K562 (cell line): ENCODE measurements around the gene CUEDC2. TPM values are rescaled to one million over a fixed set of nuclear protein-coding genes. Genes with fewer than 3 reads are reported as not detected.

ENCODE experiments used
- ATF6 ChIP-seq: sonication (generic); formaldehyde crosslinking; IDR thresholded peaks from 2 replicates; pipeline ENCODE4 v1.4.0; 2020; ENCODE audit warnings: mild to moderate bottlenecking, missing genetic modification reagents
- CBFB ChIP-seq: sonication (generic); formaldehyde crosslinking; IDR thresholded peaks from 2 replicates; pipeline ENCODE4 v1.4.0; 2020; ENCODE audit warnings: mild to moderate bottlenecking, missing genetic modification reagents
- KLF6 ChIP-seq: fragments of 250-450 bp; sonication (Bioruptor Pico); IDR thresholded peaks from 2 replicates; pipeline ENCODE4 v1.4.0; 2020; ENCODE audit warnings: mild to moderate bottlenecking, moderate library complexity, borderline replicate concordance
- RNF219 ChIP-seq: fragments of 250-450 bp; sonication (Bioruptor Pico); IDR thresholded peaks from 2 replicates; pipeline ENCODE4 v1.5.0; 2022; ENCODE audit warnings: mild to moderate bottlenecking
- SOX6 ChIP-seq: fragments of 450-650 bp; IDR thresholded peaks from 2 replicates; pipeline ENCODE4 v1.6.1; 2014; ENCODE audit warnings: mild to moderate bottlenecking
- SPI1 ChIP-seq: IDR thresholded peaks from 2 replicates; pipeline ENCODE4 v1.6.1; 2011; ENCODE audit warnings: low read depth, low read length, control low read depth, borderline replicate concordance
- SREBF2 ChIP-seq: sonication (generic); formaldehyde crosslinking; IDR thresholded peaks from 2 replicates; pipeline ENCODE4 v1.4.0; 2020; ENCODE audit warnings: mild to moderate bottlenecking, missing genetic modification reagents
- THAP12 ChIP-seq: fragments of 250-450 bp; sonication (Bioruptor Pico); IDR thresholded peaks from 2 replicates; pipeline ENCODE4 v1.9.0; 2021; ENCODE audit warnings: mild to moderate bottlenecking, inconsistent platforms
- ZNF165 ChIP-seq: fragments of 250-450 bp; sonication (Bioruptor Pico); IDR thresholded peaks from 2 replicates; pipeline ENCODE4 v1.4.0; 2020; ENCODE audit warnings: borderline replicate concordance
- ZNF347 ChIP-seq: fragments of 450-650 bp; formaldehyde crosslinking; IDR thresholded peaks from 2 replicates; pipeline ENCODE4 v1.4.0; 2020; ENCODE audit warnings: low read depth, mild to moderate bottlenecking, moderate library complexity
- ZNF445 ChIP-seq: fragments of 250-450 bp; sonication (Bioruptor Pico); IDR thresholded peaks from 2 replicates; pipeline ENCODE4 v1.4.0; 2020; ENCODE audit warnings: low read depth, mild to moderate bottlenecking, moderate library complexity
- ZNF644 ChIP-seq: fragments of 200-800 bp; sonication (Bioruptor generic); IDR thresholded peaks from 2 replicates; pipeline ENCODE4 v1.6.1; 2016; ENCODE audit warnings: low read depth, missing genetic modification characterization, missing compliant biosample characterization
- polyA plus RNA-seq, 8 experiments: library from polyadenylated mRNA; depleted of rRNA in 4 of 8; stranded (reverse) in 5 of 8; unstranded in 3 of 8; fragments of >200 nt; fragmentation: Nextera tagmentation in 2 of 8; fragmentation: Illumina TruSeq in 1 of 8; extraction: Ambion mirVana in 2 of 8; extraction: Trizol in 1 of 8; gene quantifications; 2 replicates each; pipeline versions ENCODE4 v1.2.1 to v1.2.3, GENCODE V29; 2011 to 2014; ENCODE audit warnings: inconsistent platforms in 1 of 8, missing spikeins in 1 of 8
- total RNA-seq, 7 experiments: library from RNA; depleted of rRNA in 6 of 7; stranded (reverse); fragments of >200 nt in 6 of 7; fragmentation: Illumina TruSeq in 2 of 7; extraction: Trizol in 2 of 7; gene quantifications; 2 replicates each; pipeline versions ENCODE4 v1.2.1 to v1.2.3, GENCODE V29; 2011 to 2021; ENCODE audit warnings: low replicate concordance in 1 of 7
- TF ChIP-seq, protein P1 (sequence below), 2 experiments: fragments of 450-650 bp; IDR thresholded peaks; 2 replicates each; pipeline ENCODE4 v1.6.1; 2018; ENCODE audit warnings: mild to moderate bottlenecking in 2 of 2, low read depth in 1 of 2; ENCODE audit not compliant: partially characterized antibody in 2 of 2
- TF ChIP-seq, protein P2 (sequence below): fragments of 450-650 bp; IDR thresholded peaks from 2 replicates; pipeline ENCODE4 v1.6.1; 2016; ENCODE audit warnings: borderline replicate concordance

CUEDC2 gene
- total and polyA plus RNA-seq, 9 of the 15 experiments (the other 6 are each of a cell fraction or from before 2014, with no cell fraction given) = 8.5 to 48.9 (median 27.4) TPM

DNA sequence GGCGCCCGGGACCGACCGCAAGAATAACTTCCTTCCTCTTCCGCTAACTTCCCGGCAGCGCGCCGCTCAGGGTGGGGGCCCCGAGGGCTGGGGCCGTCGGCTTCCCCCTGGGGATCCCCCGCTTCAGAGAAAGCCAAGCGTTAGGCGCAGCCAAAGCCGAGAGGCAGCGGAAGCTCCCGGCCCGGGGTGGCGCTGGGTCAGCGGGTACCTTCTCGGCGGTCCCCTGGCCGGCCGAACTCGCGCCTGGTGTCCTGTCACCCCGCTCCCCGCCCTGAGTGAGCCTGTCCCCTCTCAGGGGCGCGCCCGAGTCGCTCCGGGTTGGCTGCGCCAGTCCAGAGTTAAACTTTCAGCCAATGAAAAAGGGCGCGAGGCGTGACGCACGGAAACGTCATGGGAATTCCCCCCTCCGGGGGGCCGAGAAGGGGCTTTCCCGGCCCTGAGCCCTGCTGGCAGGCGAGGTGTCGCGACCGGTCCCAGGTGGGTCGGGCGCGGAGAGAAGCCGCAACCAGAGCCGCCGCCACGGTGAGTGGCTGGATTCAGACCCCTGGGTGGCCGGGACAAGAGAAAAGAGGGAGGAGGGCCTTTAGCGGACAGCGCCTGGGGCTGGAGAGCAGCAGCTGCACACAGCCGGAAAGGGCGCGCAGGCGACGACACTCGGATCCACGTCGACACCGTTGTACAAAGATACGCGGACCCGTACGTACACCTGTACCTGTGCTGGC, 38.1 kb downstream of the CUEDC2 start (continued):
- TF ChIP-seq, protein P1, sequence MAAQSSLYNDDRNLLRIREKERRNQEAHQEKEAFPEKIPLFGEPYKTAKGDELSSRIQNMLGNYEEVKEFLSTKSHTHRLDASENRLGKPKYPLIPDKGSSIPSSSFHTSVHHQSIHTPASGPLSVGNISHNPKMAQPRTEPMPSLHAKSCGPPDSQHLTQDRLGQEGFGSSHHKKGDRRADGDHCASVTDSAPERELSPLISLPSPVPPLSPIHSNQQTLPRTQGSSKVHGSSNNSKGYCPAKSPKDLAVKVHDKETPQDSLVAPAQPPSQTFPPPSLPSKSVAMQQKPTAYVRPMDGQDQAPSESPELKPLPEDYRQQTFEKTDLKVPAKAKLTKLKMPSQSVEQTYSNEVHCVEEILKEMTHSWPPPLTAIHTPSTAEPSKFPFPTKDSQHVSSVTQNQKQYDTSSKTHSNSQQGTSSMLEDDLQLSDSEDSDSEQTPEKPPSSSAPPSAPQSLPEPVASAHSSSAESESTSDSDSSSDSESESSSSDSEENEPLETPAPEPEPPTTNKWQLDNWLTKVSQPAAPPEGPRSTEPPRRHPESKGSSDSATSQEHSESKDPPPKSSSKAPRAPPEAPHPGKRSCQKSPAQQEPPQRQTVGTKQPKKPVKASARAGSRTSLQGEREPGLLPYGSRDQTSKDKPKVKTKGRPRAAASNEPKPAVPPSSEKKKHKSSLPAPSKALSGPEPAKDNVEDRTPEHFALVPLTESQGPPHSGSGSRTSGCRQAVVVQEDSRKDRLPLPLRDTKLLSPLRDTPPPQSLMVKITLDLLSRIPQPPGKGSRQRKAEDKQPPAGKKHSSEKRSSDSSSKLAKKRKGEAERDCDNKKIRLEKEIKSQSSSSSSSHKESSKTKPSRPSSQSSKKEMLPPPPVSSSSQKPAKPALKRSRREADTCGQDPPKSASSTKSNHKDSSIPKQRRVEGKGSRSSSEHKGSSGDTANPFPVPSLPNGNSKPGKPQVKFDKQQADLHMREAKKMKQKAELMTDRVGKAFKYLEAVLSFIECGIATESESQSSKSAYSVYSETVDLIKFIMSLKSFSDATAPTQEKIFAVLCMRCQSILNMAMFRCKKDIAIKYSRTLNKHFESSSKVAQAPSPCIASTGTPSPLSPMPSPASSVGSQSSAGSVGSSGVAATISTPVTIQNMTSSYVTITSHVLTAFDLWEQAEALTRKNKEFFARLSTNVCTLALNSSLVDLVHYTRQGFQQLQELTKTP (IDR thresholded peaks at IDR 0.05; ENCODE audit: low read depth in 1 of 2, partially characterized antibody in 2 of 2) = no peak
- TF ChIP-seq KLF6 (CRISPR knock-in tag) = no peak
- no peak for TF ChIP-seq SOX6
- TF ChIP-seq RNF219 (CRISPR knock-in tag) = no peak
- TF ChIP-seq THAP12 (CRISPR knock-in tag) = no peak
- no peak for TF ChIP-seq ZNF644 (tag)
- TF ChIP-seq SPI1 = peak; percentile 88
- TF ChIP-seq SREBF2 = no peak
- TF ChIP-seq ATF6 = no peak
- no peak for TF ChIP-seq ZNF445 (CRISPR knock-in tag)
- TF ChIP-seq ZNF347 = no peak
- no peak for TF ChIP-seq ZNF165 (CRISPR knock-in tag)
- TF ChIP-seq CBFB (CRISPR knock-in tag) = peak; percentile 88; the same call in 1 of the 2 replicates
- TF ChIP-seq, protein P2, sequence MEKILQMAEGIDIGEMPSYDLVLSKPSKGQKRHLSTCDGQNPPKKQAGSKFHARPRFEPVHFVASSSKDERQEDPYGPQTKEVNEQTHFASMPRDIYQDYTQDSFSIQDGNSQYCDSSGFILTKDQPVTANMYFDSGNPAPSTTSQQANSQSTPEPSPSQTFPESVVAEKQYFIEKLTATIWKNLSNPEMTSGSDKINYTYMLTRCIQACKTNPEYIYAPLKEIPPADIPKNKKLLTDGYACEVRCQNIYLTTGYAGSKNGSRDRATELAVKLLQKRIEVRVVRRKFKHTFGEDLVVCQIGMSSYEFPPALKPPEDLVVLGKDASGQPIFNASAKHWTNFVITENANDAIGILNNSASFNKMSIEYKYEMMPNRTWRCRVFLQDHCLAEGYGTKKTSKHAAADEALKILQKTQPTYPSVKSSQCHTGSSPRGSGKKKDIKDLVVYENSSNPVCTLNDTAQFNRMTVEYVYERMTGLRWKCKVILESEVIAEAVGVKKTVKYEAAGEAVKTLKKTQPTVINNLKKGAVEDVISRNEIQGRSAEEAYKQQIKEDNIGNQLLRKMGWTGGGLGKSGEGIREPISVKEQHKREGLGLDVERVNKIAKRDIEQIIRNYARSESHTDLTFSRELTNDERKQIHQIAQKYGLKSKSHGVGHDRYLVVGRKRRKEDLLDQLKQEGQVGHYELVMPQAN = peak; percentile 78
